Subcutaneous abdominal adipose tissue (tissue), 5 donors: Measurements from ENCODE around the gene VTA1.
"Not testable (repeated sequence)": the region's sequence is repeated elsewhere in the genome, so short reads cannot be mapped to it uniquely, and the experiment has no call there.

ENCODE experiments used
- H3K27ac ChIP-seq: one replicate; pipeline ENCODE4 v1.7.0; 2013; ENCODE audit warnings: low read depth, mild to moderate bottlenecking, inconsistent platforms, low read length, moderate library complexity
- H3K27me3 ChIP-seq, 5 donors: one replicate each; pipeline ENCODE4 v1.7.0; 2013; ENCODE audit warnings: low read length in 5 of 5, inconsistent platforms in 1 of 5; ENCODE audit not compliant: control insufficient read depth in 5 of 5, insufficient read depth in 4 of 5
- H3K36me3 ChIP-seq, 5 donors: one replicate each; pipeline ENCODE4 v1.7.0; 2013; ENCODE audit warnings: low read length in 5 of 5; ENCODE audit not compliant: control insufficient read depth in 5 of 5, insufficient read depth in 5 of 5
- H3K4me1 ChIP-seq, 5 donors: one replicate each; pipeline ENCODE4 v1.7.0; 2013; ENCODE audit warnings: low read length in 5 of 5, mild to moderate bottlenecking in 3 of 5, moderate library complexity in 1 of 5; ENCODE audit not compliant: control insufficient read depth in 5 of 5, insufficient read depth in 5 of 5
- H3K4me3 ChIP-seq, 5 donors: one replicate each; pipeline ENCODE4 v1.7.0; 2013; ENCODE audit warnings: low read length in 5 of 5, low read depth in 1 of 5
- H3K9ac ChIP-seq, 5 donors: one replicate each; pipeline ENCODE4 v1.7.0; 2013; ENCODE audit warnings: low read length in 5 of 5, mild to moderate bottlenecking in 4 of 5, moderate library complexity in 3 of 5
- H3K9me3 ChIP-seq, 5 donors: one replicate each; pipeline ENCODE4 v1.7.0; 2013; ENCODE audit warnings: low read length in 5 of 5; ENCODE audit not compliant: control insufficient read depth in 5 of 5
- donor health status: healthy.
- donor health status: healthy.
- donor health status: healthy.
- donor health status: healthy.
- donor health status: healthy.

Gene VTA1

GRCh38 chr6:142213402-142213801 is 66.3 kb downstream of the VTA1 start:
- no peak overlapping the region for H3K27ac ChIP-seq
- peaks cover 0 to 4% (median 0%) of the 10 kb centered on the region in 5 donors for H3K9me3 ChIP-seq
- no peaks in the 10 kb centered on the region for H3K4me1 ChIP-seq
- H3K9ac ChIP-seq, result no peak overlapping the region
- H3K4me3 ChIP-seq, result no peak overlapping the region
- peaks cover 15 to 30% (median 21%) of the 10 kb centered on the region in 5 donors for H3K36me3 ChIP-seq
- no peaks in the 10 kb centered on the region for H3K27me3 ChIP-seq

GRCh38 chr6:142218446-142218845 is 71.4 kb downstream of the VTA1 start:
- Histone ChIP-seq H3K4me1 (no peaks in the 10 kb centered on the region), H3K27ac (no peak overlapping the region), H3K36me3 (peaks cover 11 to 26% (median 15%) of the 10 kb centered on the region in 5 donors), H3K9me3 (peaks cover 0 to under 1% (median 0%) of the 10 kb centered on the region in 5 donors), H3K4me3 (no peak overlapping the region), H3K27me3 (no peaks in the 10 kb centered on the region), H3K9ac (no peak overlapping the region)

- H3K27me3 ChIP-seq, result no peaks in the 10 kb centered on the region
- no peak overlapping the region for H3K9ac ChIP-seq
- H3K4me3 ChIP-seq, result no peak overlapping the region
- peaks cover 6 to 24% (median 11%) of the 10 kb centered on the region in 5 donors for H3K36me3 ChIP-seq
- H3K4me1 ChIP-seq, result no peaks in the 10 kb centered on the region
- no peak overlapping the region for H3K27ac ChIP-seq
- no peaks in the 10 kb centered on the region for H3K9me3 ChIP-seq
Observed at GRCh38 chr6:142222022-142222421, 75.0 kb downstream of the VTA1 start.

- Histone ChIP-seq H3K27ac (no peak overlapping the region), H3K9ac (no peak overlapping the region), H3K36me3 (peaks cover 5 to 16% (median 9%) of the 10 kb centered on the region in 5 donors), H3K4me3 (no peak overlapping the region), H3K4me1 (no peaks in the 10 kb centered on the region), H3K27me3 (no peaks in the 10 kb centered on the region), H3K9me3 (no peaks in the 10 kb centered on the region)
Observed at GRCh38 chr6:142223938-142224337, 76.9 kb downstream of the VTA1 start.

GRCh38 chr6:142225115-142225514 is 78.1 kb downstream of the VTA1 start:
- no peaks in the 10 kb centered on the region for H3K4me1 ChIP-seq
- H3K27ac ChIP-seq, result no peak overlapping the region
- H3K4me3 ChIP-seq, result no peak overlapping the region
- H3K9ac ChIP-seq, result no peak overlapping the region
- H3K36me3 ChIP-seq, result peaks cover 2 to 4% (median 3%) of the 10 kb centered on the region in 5 donors
- H3K9me3 ChIP-seq, result peaks cover 0 to 2% (median 0%) of the 10 kb centered on the region in 5 donors
- no peaks in the 10 kb centered on the region for H3K27me3 ChIP-seq

- Histone ChIP-seq H3K4me1 (no peaks in the 10 kb centered on the region), H3K4me3 (no peak overlapping the region), H3K27ac (no peak overlapping the region), H3K36me3 (no peaks in the 10 kb centered on the region), H3K9me3 (peaks cover 0 to 2% (median 0%) of the 10 kb centered on the region in 5 donors), H3K27me3 (no peaks in the 10 kb centered on the region), H3K9ac (no peak overlapping the region)
Observed at GRCh38 chr6:142225552-142225951, 78.5 kb downstream of the VTA1 start.

- H3K36me3 ChIP-seq, result no peaks in the 10 kb centered on the region
- H3K27ac ChIP-seq, result no peak overlapping the region
- no peaks in the 10 kb centered on the region for H3K4me1 ChIP-seq
- no peak overlapping the region for H3K4me3 ChIP-seq
- no peaks in the 10 kb centered on the region for H3K27me3 ChIP-seq
- H3K9me3 ChIP-seq, result peaks cover 0 to 2% (median 0%) of the 10 kb centered on the region in 5 donors
- H3K9ac ChIP-seq, result no peak overlapping the region
Observed at GRCh38 chr6:142226731-142227130, 79.7 kb downstream of the VTA1 start.

GRCh38 chr6:142229518-142230270 is 82.6 kb downstream of the VTA1 start:
- not testable (repeated sequence) for H3K9me3 ChIP-seq, H3K27me3 ChIP-seq

GRCh38 chr6:142232206-142233044 is 85.4 kb downstream of the VTA1 start:
- H3K9ac ChIP-seq, H3K4me3 ChIP-seq, H3K27me3 ChIP-seq, H3K9me3 ChIP-seq, H3K36me3 ChIP-seq, H3K4me1 ChIP-seq, H3K27ac ChIP-seq: not testable (repeated sequence)

More at GRCh38 chr6:142229518-142230270, 82.6 kb downstream of the VTA1 start:
- H3K27ac ChIP-seq, H3K9ac ChIP-seq, H3K4me3 ChIP-seq, H3K36me3 ChIP-seq, H3K4me1 ChIP-seq: not testable (repeated sequence)
